OCI-LY3 (cell line): Measurements from ENCODE around the gene SYCP2L.

ENCODE experiments used
- EZH2phosphoT487 ChIP-seq: fragments of 200-600 bp; shearing (Covaris generic); IDR thresholded peaks from 2 replicates; pipeline ENCODE4 v1.6.1; 2018; ENCODE audit warnings: antibody characterized with exemption, mixed run types, low read depth
- TF ChIP-seq, protein P1 (sequence below): fragments of 200-600, 300-600 bp; sonication (generic); IDR thresholded peaks from 2 replicates; pipeline ENCODE4 v1.5.1; 2014; ENCODE audit warnings: antibody characterized with exemption, low read length, low read depth

DNA sequence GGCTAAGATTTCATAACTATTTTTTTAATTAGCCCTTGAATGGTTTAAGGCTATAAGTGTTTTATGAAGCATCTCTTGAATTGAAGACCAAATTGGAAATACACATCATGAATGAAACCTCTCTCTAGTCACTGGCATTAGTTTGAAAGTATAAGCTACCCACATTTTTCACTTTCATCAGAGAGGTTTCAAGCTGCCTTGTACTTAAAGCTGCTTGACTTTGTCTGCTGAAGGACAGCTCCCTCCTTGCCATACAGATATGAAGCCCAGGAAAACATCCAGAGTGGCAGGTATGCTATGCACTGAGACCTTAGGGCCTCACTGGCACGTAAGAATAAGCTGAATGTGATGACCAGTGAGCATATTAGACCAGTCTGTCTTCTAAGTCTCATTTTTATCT lies 94.6 kb downstream of the SYCP2L start:
- TF ChIP-seq, protein P1, sequence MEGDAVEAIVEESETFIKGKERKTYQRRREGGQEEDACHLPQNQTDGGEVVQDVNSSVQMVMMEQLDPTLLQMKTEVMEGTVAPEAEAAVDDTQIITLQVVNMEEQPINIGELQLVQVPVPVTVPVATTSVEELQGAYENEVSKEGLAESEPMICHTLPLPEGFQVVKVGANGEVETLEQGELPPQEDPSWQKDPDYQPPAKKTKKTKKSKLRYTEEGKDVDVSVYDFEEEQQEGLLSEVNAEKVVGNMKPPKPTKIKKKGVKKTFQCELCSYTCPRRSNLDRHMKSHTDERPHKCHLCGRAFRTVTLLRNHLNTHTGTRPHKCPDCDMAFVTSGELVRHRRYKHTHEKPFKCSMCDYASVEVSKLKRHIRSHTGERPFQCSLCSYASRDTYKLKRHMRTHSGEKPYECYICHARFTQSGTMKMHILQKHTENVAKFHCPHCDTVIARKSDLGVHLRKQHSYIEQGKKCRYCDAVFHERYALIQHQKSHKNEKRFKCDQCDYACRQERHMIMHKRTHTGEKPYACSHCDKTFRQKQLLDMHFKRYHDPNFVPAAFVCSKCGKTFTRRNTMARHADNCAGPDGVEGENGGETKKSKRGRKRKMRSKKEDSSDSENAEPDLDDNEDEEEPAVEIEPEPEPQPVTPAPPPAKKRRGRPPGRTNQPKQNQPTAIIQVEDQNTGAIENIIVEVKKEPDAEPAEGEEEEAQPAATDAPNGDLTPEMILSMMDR: no peak
- TF ChIP-seq EZH2phosphoT487: no peak
